Heart right ventricle (tissue), 16 donors: Measurements from ENCODE around the gene SHISAL1. TPM values are rescaled to one million over a fixed set of nuclear protein-coding genes. Genes with fewer than 3 reads are reported as not detected.

Source experiments
- ATAC-seq, 8 donors: fragments of 200-7000 bp; cut with Tn5 transposase; one replicate each; pipeline ENCODE4 v1.9.1; 2020; ENCODE audit warnings: mild to moderate bottlenecking in 8 of 8, moderate library complexity in 8 of 8, moderate number of reproducible peaks in 1 of 8
- DNase-seq, 2 donors: peaks; one replicate each; pipeline ENCODE4 v3.0.0-alpha.2; 2020
- H3K27ac ChIP-seq, 10 donors: fragments of 200-600 bp; sonication (generic) in 2 of 10; one replicate each; pipeline versions ENCODE4 v1.5.0 to v1.8.0; 2020 to 2022; ENCODE audit warnings: mild to moderate bottlenecking in 3 of 10
- H3K27me3 ChIP-seq, 7 donors: fragments of 200-600 bp; one replicate each; pipeline ENCODE4 v1.8.0; 2021 to 2022; ENCODE audit warnings: mild to moderate bottlenecking in 2 of 7
- H3K36me3 ChIP-seq, 9 donors: fragments of 200-600 bp; sonication (generic) in 1 of 9; one replicate each; pipeline versions ENCODE4 v1.5.0 to v1.8.0; 2020 to 2022; ENCODE audit warnings: mild to moderate bottlenecking in 2 of 9
- H3K4me1 ChIP-seq, 9 donors: fragments of 200-600 bp; sonication (generic) in 1 of 9; one replicate each; pipeline versions ENCODE4 v1.5.0 to v1.8.0; 2020 to 2022; ENCODE audit warnings: mild to moderate bottlenecking in 4 of 9
- H3K4me3 ChIP-seq, 10 donors: fragments of 200-600 bp; sonication (generic) in 2 of 10; one replicate each; pipeline versions ENCODE4 v1.5.0 to v1.8.0; 2020 to 2022; ENCODE audit warnings: mild to moderate bottlenecking in 7 of 10, moderate library complexity in 2 of 10
- H3K9me3 ChIP-seq, 11 donors: fragments of 200-600 bp in 10 of 11; sonication (generic) in 2 of 11; one replicate each; pipeline versions ENCODE4 v1.5.0 to v1.8.0; 2013 to 2022; ENCODE audit warnings: mild to moderate bottlenecking in 2 of 11, control low read depth in 1 of 11, moderate library complexity in 1 of 11
- WGBS, 2 donors: extraction: QIAGEN DNeasy Blood & Tissue Kit; methylation state at CpG; one replicate each; pipeline ENCODE4 v1.1.7; 2013; ENCODE audit warnings: inconsistent platforms in 1 of 2; 5-methylcytosine and 5-hydroxymethylcytosine counted together
- intact Hi-C, 10 donors: fragments of 100-400 bp; cut with DNase I; formaldehyde crosslinking; loops; one replicate each; pipeline versions ENCODE4 v1.11.1 to v1.14.2; 2022
- polyA plus RNA-seq, 2 donors: library from polyadenylated mRNA; stranded (reverse); fragments of 200-250 nt; gene quantifications; one replicate each; pipeline ENCODE4 v1.2.3, GENCODE V29; 2013
- total RNA-seq, 10 donors: library from RNA; stranded (reverse); fragmentation: NEBNext Ultra II Directional in 3 of 10; extraction: Animal tissue kit (Norgen Biotek cat#: 25700) in 3 of 10; gene quantifications; one replicate each; pipeline versions ENCODE4 v1.2.1 to v1.2.4, GENCODE V29; 2021 to 2023
- TF ChIP-seq, protein P1 (sequence below), 9 donors: fragments of 200-600 bp; sonication (generic) in 2 of 9; IDR thresholded peaks; one replicate each; pipeline versions ENCODE4 v1.5.0 to v1.8.0; 2021 to 2022; ENCODE audit warnings: antibody characterized with exemption in 9 of 9, mild to moderate bottlenecking in 5 of 9, moderate library complexity in 1 of 9
- donor health status: Arrhythmogenic right ventricular cardiomyopathy.
- donor health status: ischemic (EF 13 %, LVEDD 7.1; RV severe dilation, severe dysfunction).
- donor health status: healthy with polysubstance abuse.
- donor health status: DM: no; HTN: yes; CAD: no.
- donor health status: DM: no; HTN: no; CAD: no.
- donor health status: ischemic (EF 25% LVEDD 6.9; RV normal size, moderate dysfunction).
- donor health status: ischemic (EF 25% LVEDD 5.7; RV mildly dilated, moderate dysfunction).
- donor health status: healthy.
- donor health status: DM: yes; HTN: yes; CAD: no.
- donor health status: Ischemic cardiomyopathy.
- donor health status: ischemic (EF 35%, LVEDD 5.7; RV mildly dilated, moderate dysfunction).
- donor health status: nonischemic (EF 11% LVEDD 7.7; RV severe dilation, severe dysfunction).
- donor health status: DM: yes; HTN: yes; CAD: no.
- donor health status: PGD.
- donor health status: ischemic (EF 29% LVEDD 5.4; RV normal size, mild dysfunction).
- donor health status: nonischemic (EF 23%, LVEDD 6.1; RV moderate dilation, normal function).

The SHISAL1 gene
- total and polyA plus RNA-seq, 12 donors: 0.15 to 1.7 (median 0.63) TPM

DNA sequence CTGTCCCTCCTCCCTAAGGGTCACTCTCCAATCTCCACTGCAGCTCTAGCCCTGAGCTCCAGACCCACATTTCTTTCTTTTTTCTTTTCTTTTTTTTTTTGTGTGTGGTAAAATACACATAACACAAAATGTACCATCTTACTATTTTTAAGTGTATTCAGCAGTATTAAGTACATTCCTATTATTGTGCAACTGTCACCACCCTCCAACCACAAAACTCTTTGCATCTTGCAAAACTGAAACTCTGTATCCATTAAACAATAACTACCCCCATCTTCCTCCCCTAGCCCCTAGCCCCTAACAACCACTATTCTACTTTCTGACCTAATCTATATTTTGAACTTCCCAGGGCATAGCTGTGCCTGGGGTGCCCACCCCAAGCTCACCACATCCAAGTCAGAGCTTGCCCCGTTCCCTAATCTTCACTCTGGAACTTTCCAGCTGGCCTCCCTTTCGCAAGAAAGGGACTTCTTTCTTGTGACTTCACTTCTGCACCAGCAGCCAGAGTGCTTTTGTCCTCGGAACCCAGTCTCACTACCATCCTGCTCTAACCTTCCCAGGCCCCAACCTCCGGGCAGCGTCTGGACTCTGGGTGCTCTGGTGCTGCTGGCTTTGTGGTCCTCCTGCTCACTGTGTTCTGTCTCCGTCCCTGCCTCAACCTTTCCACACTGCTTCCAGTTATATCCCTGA lies 101.3 kb downstream of the SHISAL1 start:
- 68 to 73% methylated on average over 6 of the region's 6 CpGs for WGBS, 2 donors
- no peak overlapping the region for H3K4me3 ChIP-seq
- ATAC-seq (no peak), DNase-seq (no peak)
- TF ChIP-seq, protein P1, sequence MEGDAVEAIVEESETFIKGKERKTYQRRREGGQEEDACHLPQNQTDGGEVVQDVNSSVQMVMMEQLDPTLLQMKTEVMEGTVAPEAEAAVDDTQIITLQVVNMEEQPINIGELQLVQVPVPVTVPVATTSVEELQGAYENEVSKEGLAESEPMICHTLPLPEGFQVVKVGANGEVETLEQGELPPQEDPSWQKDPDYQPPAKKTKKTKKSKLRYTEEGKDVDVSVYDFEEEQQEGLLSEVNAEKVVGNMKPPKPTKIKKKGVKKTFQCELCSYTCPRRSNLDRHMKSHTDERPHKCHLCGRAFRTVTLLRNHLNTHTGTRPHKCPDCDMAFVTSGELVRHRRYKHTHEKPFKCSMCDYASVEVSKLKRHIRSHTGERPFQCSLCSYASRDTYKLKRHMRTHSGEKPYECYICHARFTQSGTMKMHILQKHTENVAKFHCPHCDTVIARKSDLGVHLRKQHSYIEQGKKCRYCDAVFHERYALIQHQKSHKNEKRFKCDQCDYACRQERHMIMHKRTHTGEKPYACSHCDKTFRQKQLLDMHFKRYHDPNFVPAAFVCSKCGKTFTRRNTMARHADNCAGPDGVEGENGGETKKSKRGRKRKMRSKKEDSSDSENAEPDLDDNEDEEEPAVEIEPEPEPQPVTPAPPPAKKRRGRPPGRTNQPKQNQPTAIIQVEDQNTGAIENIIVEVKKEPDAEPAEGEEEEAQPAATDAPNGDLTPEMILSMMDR (IDR thresholded peaks at IDR 0.05): no peak
- H3K9me3 ChIP-seq: peaks cover 0 to 40% (median 12%) of the 10 kb centered on the region in 11 donors
- H3K27ac ChIP-seq: peak overlapping the region in 1 of 10 donors; percentile 18
- H3K27me3 ChIP-seq: no peaks in the 10 kb centered on the region
- intact Hi-C loops: no loop called here
- H3K36me3 ChIP-seq: no peaks in the 10 kb centered on the region
- peaks cover 0 to 25% (median 5%) of the 10 kb centered on the region in 9 donors for H3K4me1 ChIP-seq

- Histone ChIP-seq H3K27ac (no peak overlapping the region), H3K4me1 (peaks cover 0 to 25% (median 5%) of the 10 kb centered on the region in 9 donors), H3K9me3 (peaks cover 0 to 39% (median 12%) of the 10 kb centered on the region in 11 donors), H3K36me3 (peaks cover 0 to 2% (median 0%) of the 10 kb centered on the region in 9 donors), H3K4me3 (no peak overlapping the region), H3K27me3 (peaks cover 0 to 5% (median 0%) of the 10 kb centered on the region in 7 donors)
- no peak for ATAC-seq
- WGBS, 2 donors: 85 to 91% methylated on average over 4 of the region's 4 CpGs
- TF ChIP-seq, protein P1 (IDR thresholded peaks at IDR 0.05): no peak
- intact Hi-C loops: no loop called here
- DNase-seq: no peak
Observed at GRCh38 chr22:44210722-44211121, 102.0 kb downstream of the SHISAL1 start.

DNA sequence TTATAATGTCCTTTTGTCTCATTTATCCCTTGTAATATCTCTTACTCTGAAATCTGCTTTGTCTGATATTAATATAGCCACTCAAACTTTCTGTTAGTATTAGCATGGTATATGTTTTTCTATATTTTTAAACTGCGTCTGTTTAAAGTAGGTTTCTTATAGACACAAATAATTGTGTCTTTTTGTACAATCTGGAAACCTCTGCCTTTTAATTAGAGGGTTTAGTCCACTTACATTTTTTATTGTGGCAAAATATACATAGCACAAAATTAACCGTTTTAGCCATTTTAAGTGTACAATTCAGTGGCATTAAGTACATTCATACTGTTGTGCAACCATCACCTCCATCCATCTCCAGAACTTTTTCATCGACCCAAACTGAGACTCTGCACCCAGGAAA lies 103.4 kb downstream of the SHISAL1 start:
- intact Hi-C loops: no loop called here

GRCh38 chr22:44207981-44208317 lies 104.8 kb downstream of the SHISAL1 start:
- DNase-seq (no peak), ATAC-seq (no peak)
- Histone ChIP-seq H3K9me3 (peaks cover 0 to 25% (median 9%) of the 10 kb centered on the region in 11 donors), H3K4me3 (no peak overlapping the region), H3K27me3 (peaks cover 0 to 11% (median 0%) of the 10 kb centered on the region in 7 donors), H3K36me3 (peaks cover 0 to 10% (median 0%) of the 10 kb centered on the region in 9 donors), H3K27ac (no peak overlapping the region), H3K4me1 (peaks cover 0 to 26% (median 5%) of the 10 kb centered on the region in 9 donors)
- TF ChIP-seq, protein P1 (IDR thresholded peaks at IDR 0.05): no peak
- intact Hi-C loops: no loop called here
- 78 to 83% methylated on average over 4 of the region's 4 CpGs for WGBS, 2 donors

More for the DNA sequence above, 103.4 kb downstream of the SHISAL1 start:
- peaks cover 0 to 25% (median 5%) of the 10 kb centered on the region in 9 donors for H3K4me1 ChIP-seq
- H3K27me3 ChIP-seq: peaks cover 0 to 11% (median 0%) of the 10 kb centered on the region in 7 donors
- TF ChIP-seq, protein P1 (IDR thresholded peaks at IDR 0.05): no peak
- H3K36me3 ChIP-seq: peaks cover 0 to 6% (median 0%) of the 10 kb centered on the region in 9 donors
- peaks cover 0 to 25% (median 9%) of the 10 kb centered on the region in 11 donors for H3K9me3 ChIP-seq
- H3K27ac ChIP-seq: no peak overlapping the region
- no peak overlapping the region for H3K4me3 ChIP-seq
- DNase-seq: no peak
- ATAC-seq: no peak
- WGBS, 2 donors: 85 to 95% methylated on average over 3 of the region's 3 CpGs
